Measurements from ENCODE around the gene THRB.

THRB gene

GRCh38 chr3:24494618-24495325, at the start of gene THRB:
TSS of gene THRB (minus strand) at chr3:24494850.
- no peak for DNase-seq

- no peak for DNase-seq
Measured at GRCh38 chr3:24541935-24542334, 47.3 kb upstream of the THRB start.

GRCh38 chr3:24540821-24541220, 46.2 kb upstream of the THRB start:
- no peak for DNase-seq

GRCh38 chr3:24539699-24540098, 45.0 kb upstream of the THRB start:
- DNase-seq = no peak

- DNase-seq = no peak
Measured at GRCh38 chr3:24538891-24539290, 44.2 kb upstream of the THRB start.

GRCh38 chr3:24533561-24534193, 39.0 kb upstream of the THRB start:
- no peak for DNase-seq

GRCh38 chr3:24530471-24530870, 35.8 kb upstream of the THRB start:
- DNase-seq = no peak

GRCh38 chr3:24529210-24529609, 34.6 kb upstream of the THRB start:
- DNase-seq = no peak

- no peak for DNase-seq
Measured at GRCh38 chr3:24526640-24527212, 32.1 kb upstream of the THRB start.

GRCh38 chr3:24525557-24525956, 30.9 kb upstream of the THRB start:
- DNase-seq = no peak

GRCh38 chr3:24525022-24525421, 30.4 kb upstream of the THRB start:
- DNase-seq = no peak

GRCh38 chr3:24523988-24524727, 29.5 kb upstream of the THRB start:
- no peak for DNase-seq

- no peak for DNase-seq
Measured at GRCh38 chr3:24523215-24523614, 28.6 kb upstream of the THRB start.

- DNase-seq = no peak
Measured at GRCh38 chr3:24522146-24522579, 27.5 kb upstream of the THRB start.

GRCh38 chr3:24521420-24522145, 26.9 kb upstream of the THRB start:
- DNase-seq = no peak

GRCh38 chr3:24520976-24521419, 26.3 kb upstream of the THRB start:
- no peak for DNase-seq

GRCh38 chr3:24520101-24520495, 25.4 kb upstream of the THRB start:
- no peak for DNase-seq

GRCh38 chr3:24519368-24520100, 24.9 kb upstream of the THRB start:
- no peak for DNase-seq

GRCh38 chr3:24518990-24519367, 24.3 kb upstream of the THRB start:
- DNase-seq = no peak

- DNase-seq = no peak
Measured at GRCh38 chr3:24514119-24514518, 19.5 kb upstream of the THRB start.

- DNase-seq = no peak
Measured at GRCh38 chr3:24513463-24513862, 18.8 kb upstream of the THRB start.

GRCh38 chr3:24512564-24513197, 18.0 kb upstream of the THRB start:
- DNase-seq = no peak
